DOHH2 (cell line): ENCODE measurements around the gene FRMPD4.

ENCODE experiments used
- EZH2phosphoT487 ChIP-seq: fragments of 200-600 bp; sonication (generic); IDR thresholded peaks from 2 replicates; pipeline ENCODE4 v1.6.1; 2017; ENCODE audit warnings: borderline replicate concordance, mild to moderate bottlenecking, antibody characterized with exemption, low read length, moderate library complexity, mixed read lengths
- TF ChIP-seq, protein P1 (sequence below): fragments of 200-600 bp; sonication (generic); IDR thresholded peaks from one replicate; pipeline ENCODE4 v1.5.1; 2014; ENCODE audit warnings: antibody characterized with exemption, mild to moderate bottlenecking, low read depth, low read length; ENCODE audit not compliant: poor library complexity, severe bottlenecking

- TF ChIP-seq, protein P1, sequence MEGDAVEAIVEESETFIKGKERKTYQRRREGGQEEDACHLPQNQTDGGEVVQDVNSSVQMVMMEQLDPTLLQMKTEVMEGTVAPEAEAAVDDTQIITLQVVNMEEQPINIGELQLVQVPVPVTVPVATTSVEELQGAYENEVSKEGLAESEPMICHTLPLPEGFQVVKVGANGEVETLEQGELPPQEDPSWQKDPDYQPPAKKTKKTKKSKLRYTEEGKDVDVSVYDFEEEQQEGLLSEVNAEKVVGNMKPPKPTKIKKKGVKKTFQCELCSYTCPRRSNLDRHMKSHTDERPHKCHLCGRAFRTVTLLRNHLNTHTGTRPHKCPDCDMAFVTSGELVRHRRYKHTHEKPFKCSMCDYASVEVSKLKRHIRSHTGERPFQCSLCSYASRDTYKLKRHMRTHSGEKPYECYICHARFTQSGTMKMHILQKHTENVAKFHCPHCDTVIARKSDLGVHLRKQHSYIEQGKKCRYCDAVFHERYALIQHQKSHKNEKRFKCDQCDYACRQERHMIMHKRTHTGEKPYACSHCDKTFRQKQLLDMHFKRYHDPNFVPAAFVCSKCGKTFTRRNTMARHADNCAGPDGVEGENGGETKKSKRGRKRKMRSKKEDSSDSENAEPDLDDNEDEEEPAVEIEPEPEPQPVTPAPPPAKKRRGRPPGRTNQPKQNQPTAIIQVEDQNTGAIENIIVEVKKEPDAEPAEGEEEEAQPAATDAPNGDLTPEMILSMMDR, result no peak
- no peak for TF ChIP-seq EZH2phosphoT487
Observed at GRCh38 chrX:12344954-12345353, 206.7 kb downstream of the FRMPD4 start.
